GM12878 (cell line): ENCODE data around the gene BPI.

Source experiments
- CHD2 ChIP-seq: IDR thresholded peaks from 2 replicates; pipeline ENCODE4 v1.6.1; 2011; ENCODE audit warnings: low read depth, low read length, improper control_type of control experiment, borderline replicate concordance
- CTCF ChIP-seq, 3 experiments: IDR thresholded peaks in 2 of 3; conservative IDR thresholded peaks in 1 of 3; 2 replicates each; pipeline ENCODE4 v1.5.1; 2011; ENCODE audit warnings: low read depth in 3 of 3, low read length in 3 of 3, mild to moderate bottlenecking in 3 of 3, control low read depth in 2 of 3, moderate library complexity in 2 of 3, inconsistent platforms in 1 of 3, mixed read lengths in 1 of 3; ENCODE audit not compliant: control insufficient read depth in 2 of 3, insufficient read depth in 1 of 3; ENCODE audit errors: extremely low read depth in 1 of 3
- GABPA ChIP-seq: IDR thresholded peaks from 2 replicates; pipeline ENCODE4 v1.6.1; 2014; ENCODE audit warnings: antibody characterized with exemption, low read depth, mild to moderate bottlenecking, inconsistent platforms
- TAF1 ChIP-seq: IDR thresholded peaks from 2 replicates; pipeline ENCODE4 v1.6.1; 2011; ENCODE audit warnings: mild to moderate bottlenecking, low read depth, low read length, borderline replicate concordance
- USF1 ChIP-seq: IDR thresholded peaks from 2 replicates; pipeline ENCODE4 v1.6.1; 2011; ENCODE audit warnings: borderline replicate concordance, low read depth, mild to moderate bottlenecking, moderate library complexity, mixed read lengths, low read length; ENCODE audit not compliant: insufficient read depth; ENCODE audit errors: extremely low read length
- ZBTB33 ChIP-seq: fragments of 450-650 bp; IDR thresholded peaks from 2 replicates; pipeline ENCODE4 v1.6.1; 2017; ENCODE audit warnings: mild to moderate bottlenecking
- TF ChIP-seq, protein P1 (sequence below): IDR thresholded peaks from 2 replicates; pipeline ENCODE4 v1.6.1; 2012; ENCODE audit warnings: low read depth, low read length, improper control_type of control experiment

- TF ChIP-seq TAF1 = no peak
- no peak for TF ChIP-seq CHD2
- TF ChIP-seq ZBTB33 = no peak
- TF ChIP-seq GABPA = no peak
- TF ChIP-seq USF1 = no peak
- TF ChIP-seq, protein P1, sequence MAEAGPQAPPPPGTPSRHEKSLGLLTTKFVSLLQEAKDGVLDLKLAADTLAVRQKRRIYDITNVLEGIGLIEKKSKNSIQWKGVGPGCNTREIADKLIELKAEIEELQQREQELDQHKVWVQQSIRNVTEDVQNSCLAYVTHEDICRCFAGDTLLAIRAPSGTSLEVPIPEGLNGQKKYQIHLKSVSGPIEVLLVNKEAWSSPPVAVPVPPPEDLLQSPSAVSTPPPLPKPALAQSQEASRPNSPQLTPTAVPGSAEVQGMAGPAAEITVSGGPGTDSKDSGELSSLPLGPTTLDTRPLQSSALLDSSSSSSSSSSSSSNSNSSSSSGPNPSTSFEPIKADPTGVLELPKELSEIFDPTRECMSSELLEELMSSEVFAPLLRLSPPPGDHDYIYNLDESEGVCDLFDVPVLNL = no peak
- no peak for TF ChIP-seq CTCF (IDR thresholded peaks at IDR 0.05 in 2 of 3, conservative IDR thresholded peaks at IDR 0.05 in 1 of 3; ENCODE audit: control insufficient read depth in 2 of 3, extremely low read depth in 1 of 3, insufficient read depth in 1 of 3, low read depth in 3 of 3, low read length in 3 of 3)
Observed at GRCh38 chr20:38255393-38255792, 48.6 kb upstream of the BPI start.
